ENCODE data around the gene NUTF2.

NUTF2 gene

DNA sequence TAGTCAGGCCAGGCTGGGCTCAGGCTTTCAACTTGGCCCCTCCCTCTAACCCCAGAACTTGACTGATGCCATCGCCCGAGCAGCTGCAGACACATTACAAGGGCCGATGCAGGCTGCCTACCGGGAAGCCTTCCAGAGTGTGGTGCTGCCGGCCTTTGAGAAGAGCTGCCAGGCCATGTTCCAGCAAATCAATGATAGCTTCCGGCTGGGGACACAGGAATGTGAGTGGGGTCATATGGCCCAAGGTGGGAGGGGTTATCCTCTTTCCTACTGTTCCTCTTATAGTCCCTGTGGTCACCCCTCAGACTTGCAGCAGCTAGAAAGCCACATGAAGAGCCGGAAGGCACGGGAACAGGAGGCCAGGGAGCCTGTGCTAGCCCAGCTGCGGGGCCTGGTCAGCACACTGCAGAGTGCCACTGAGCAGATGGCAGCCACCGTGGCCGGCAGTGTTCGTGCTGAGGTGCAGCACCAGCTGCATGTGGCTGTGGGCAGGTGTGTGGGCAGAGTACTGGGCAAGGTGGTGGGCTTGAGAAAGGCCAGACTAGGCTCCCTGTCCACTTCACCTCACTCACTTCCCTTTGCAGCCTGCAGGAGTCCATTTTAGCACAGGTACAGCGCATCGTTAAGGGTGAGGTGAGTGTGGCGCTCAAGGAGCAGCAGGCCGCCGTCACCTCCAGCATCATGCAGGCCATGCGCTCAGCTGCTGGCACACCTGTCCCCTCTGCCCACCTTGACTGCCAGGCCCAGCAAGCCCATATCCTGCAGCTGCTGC lies 35.8 kb downstream of the NUTF2 start (continued):
- TF ChIP-seq ZNF521 (tag by site-specific recombination; IDR thresholded peaks at IDR 0.05) = no peak
- TF ChIP-seq ZNF274 (IDR thresholded peaks at IDR 0.05; ENCODE audit: low read length) = no peak
- no peak for TF ChIP-seq ZNF274 (tag by site-specific recombination; IDR thresholded peaks at IDR 0.05; ENCODE audit: borderline replicate concordance)
- TF ChIP-seq, protein P1, sequence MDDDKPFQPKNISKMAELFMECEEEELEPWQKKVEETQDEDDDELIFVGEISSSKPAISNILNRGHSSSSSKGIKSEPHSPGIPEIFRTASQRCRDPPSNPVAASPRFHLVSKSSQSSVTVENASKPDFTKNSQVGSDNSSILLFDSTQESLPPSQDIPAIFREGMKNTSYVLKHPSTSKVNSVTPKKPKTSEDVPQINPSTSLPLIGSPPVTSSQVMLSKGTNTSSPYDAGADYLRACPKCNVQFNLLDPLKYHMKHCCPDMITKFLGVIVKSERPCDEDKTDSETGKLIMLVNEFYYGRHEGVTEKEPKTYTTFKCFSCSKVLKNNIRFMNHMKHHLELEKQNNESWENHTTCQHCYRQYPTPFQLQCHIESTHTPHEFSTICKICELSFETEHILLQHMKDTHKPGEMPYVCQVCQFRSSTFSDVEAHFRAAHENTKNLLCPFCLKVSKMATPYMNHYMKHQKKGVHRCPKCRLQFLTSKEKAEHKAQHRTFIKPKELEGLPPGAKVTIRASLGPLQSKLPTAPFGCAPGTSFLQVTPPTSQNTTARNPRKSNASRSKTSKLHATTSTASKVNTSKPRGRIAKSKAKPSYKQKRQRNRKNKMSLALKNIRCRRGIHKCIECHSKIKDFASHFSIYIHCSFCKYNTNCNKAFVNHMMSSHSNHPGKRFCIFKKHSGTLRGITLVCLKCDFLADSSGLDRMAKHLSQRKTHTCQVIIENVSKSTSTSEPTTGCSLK (tag by site-specific recombination; IDR thresholded peaks at IDR 0.05) = no peak
- TF ChIP-seq ZNF596 (tag by site-specific recombination; IDR thresholded peaks at IDR 0.05) = no peak
- TF ChIP-seq, protein P2, sequence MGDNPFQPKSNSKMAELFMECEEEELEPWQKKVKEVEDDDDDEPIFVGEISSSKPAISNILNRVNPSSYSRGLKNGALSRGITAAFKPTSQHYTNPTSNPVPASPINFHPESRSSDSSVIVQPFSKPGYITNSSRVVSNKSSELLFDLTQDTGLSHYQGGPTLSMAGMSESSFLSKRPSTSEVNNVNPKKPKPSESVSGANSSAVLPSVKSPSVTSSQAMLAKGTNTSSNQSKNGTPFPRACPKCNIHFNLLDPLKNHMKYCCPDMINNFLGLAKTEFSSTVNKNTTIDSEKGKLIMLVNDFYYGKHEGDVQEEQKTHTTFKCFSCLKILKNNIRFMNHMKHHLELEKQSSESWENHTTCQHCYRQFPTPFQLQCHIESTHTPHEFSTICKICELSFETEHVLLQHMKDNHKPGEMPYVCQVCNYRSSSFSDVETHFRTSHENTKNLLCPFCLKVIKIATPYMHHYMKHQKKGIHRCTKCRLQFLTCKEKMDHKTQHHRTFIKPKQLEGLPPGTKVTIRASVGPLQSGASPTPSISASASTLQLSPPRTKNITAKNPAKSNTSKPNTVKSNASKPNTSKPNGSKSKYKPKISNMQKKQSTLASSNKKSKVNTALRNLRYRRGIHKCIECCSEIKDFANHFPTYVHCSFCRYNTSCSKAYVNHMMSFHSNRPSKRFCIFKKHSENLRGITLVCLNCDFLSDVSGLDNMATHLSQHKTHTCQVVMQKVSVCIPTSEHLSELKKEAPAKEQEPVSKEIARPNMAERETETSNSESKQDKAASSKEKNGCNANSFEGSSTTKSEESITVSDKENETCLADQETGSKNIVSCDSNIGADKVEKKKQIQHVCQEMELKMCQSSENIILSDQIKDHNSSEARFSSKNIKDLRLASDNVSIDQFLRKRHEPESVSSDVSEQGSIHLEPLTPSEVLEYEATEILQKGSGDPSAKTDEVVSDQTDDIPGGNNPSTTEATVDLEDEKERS (tag by site-specific recombination; IDR thresholded peaks at IDR 0.05) = no peak
- TF ChIP-seq, protein P3, sequence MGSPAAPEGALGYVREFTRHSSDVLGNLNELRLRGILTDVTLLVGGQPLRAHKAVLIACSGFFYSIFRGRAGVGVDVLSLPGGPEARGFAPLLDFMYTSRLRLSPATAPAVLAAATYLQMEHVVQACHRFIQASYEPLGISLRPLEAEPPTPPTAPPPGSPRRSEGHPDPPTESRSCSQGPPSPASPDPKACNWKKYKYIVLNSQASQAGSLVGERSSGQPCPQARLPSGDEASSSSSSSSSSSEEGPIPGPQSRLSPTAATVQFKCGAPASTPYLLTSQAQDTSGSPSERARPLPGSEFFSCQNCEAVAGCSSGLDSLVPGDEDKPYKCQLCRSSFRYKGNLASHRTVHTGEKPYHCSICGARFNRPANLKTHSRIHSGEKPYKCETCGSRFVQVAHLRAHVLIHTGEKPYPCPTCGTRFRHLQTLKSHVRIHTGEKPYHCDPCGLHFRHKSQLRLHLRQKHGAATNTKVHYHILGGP (tag by site-specific recombination; IDR thresholded peaks at IDR 0.05) = no peak
- TF ChIP-seq, protein P4, sequence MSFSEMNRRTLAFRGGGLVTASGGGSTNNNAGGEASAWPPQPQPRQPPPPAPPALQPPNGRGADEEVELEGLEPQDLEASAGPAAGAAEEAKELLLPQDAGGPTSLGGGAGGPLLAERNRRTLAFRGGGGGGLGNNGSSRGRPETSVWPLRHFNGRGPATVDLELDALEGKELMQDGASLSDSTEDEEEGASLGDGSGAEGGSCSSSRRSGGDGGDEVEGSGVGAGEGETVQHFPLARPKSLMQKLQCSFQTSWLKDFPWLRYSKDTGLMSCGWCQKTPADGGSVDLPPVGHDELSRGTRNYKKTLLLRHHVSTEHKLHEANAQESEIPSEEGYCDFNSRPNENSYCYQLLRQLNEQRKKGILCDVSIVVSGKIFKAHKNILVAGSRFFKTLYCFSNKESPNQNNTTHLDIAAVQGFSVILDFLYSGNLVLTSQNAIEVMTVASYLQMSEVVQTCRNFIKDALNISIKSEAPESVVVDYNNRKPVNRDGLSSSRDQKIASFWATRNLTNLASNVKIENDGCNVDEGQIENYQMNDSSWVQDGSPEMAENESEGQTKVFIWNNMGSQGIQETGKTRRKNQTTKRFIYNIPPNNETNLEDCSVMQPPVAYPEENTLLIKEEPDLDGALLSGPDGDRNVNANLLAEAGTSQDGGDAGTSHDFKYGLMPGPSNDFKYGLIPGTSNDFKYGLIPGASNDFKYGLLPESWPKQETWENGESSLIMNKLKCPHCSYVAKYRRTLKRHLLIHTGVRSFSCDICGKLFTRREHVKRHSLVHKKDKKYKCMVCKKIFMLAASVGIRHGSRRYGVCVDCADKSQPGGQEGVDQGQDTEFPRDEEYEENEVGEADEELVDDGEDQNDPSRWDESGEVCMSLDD (tag by site-specific recombination; IDR thresholded peaks at IDR 0.05) = no peak
- TF ChIP-seq ZNF560 (tag by site-specific recombination; IDR thresholded peaks at IDR 0.05; ENCODE audit: borderline replicate concordance) = no peak
- TF ChIP-seq, protein P5, sequence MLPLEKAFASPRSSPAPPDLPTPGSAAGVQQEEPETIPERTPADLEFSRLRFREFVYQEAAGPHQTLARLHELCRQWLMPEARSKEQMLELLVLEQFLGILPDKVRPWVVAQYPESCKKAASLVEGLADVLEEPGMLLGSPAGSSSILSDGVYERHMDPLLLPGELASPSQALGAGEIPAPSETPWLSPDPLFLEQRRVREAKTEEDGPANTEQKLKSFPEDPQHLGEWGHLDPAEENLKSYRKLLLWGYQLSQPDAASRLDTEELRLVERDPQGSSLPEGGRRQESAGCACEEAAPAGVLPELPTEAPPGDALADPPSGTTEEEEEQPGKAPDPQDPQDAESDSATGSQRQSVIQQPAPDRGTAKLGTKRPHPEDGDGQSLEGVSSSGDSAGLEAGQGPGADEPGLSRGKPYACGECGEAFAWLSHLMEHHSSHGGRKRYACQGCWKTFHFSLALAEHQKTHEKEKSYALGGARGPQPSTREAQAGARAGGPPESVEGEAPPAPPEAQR (tag by site-specific recombination; IDR thresholded peaks at IDR 0.05) = no peak
- no peak for TF ChIP-seq MEIS1 (CRISPR knock-in tag; IDR thresholded peaks at IDR 0.05; ENCODE audit: borderline replicate concordance)
- no peak for TF ChIP-seq GFI1B (tag by site-specific recombination; IDR thresholded peaks at IDR 0.05)
- no peak for TF ChIP-seq ZNF670 (tag by site-specific recombination; IDR thresholded peaks at IDR 0.05; ENCODE audit: low read depth)
